GM12874 (cell line): ENCODE measurements around the gene PEAR1.

ENCODE experiments used
- TF ChIP-seq, protein P1 (sequence below): IDR thresholded peaks from 2 replicates; pipeline ENCODE4 v1.5.1; 2011; ENCODE audit warnings: low read depth, mild to moderate bottlenecking, control low read depth, low read length, moderate library complexity; ENCODE audit not compliant: insufficient read depth

PEAR1 gene

DNA sequence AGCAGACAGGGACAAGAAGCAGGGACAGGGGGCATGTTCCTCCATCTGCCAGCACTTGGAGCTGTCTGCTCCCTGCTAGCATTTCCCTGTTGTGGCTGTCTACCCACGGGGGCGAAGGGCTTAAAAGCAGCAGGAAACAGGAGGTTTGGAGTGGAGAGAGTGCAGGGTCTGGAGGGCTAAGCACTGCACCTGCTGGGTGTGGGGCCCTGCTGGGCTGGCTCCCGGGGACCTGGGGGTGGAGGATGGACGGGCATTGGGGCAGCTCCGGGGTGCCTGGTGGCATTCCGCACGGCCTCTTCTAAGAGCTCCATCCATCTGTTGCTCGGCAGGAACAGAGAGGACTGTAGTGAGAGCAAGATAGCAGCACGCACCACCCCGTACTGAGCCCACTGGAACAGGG, 48.2 kb downstream of the PEAR1 start:
- TF ChIP-seq, protein P1, sequence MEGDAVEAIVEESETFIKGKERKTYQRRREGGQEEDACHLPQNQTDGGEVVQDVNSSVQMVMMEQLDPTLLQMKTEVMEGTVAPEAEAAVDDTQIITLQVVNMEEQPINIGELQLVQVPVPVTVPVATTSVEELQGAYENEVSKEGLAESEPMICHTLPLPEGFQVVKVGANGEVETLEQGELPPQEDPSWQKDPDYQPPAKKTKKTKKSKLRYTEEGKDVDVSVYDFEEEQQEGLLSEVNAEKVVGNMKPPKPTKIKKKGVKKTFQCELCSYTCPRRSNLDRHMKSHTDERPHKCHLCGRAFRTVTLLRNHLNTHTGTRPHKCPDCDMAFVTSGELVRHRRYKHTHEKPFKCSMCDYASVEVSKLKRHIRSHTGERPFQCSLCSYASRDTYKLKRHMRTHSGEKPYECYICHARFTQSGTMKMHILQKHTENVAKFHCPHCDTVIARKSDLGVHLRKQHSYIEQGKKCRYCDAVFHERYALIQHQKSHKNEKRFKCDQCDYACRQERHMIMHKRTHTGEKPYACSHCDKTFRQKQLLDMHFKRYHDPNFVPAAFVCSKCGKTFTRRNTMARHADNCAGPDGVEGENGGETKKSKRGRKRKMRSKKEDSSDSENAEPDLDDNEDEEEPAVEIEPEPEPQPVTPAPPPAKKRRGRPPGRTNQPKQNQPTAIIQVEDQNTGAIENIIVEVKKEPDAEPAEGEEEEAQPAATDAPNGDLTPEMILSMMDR = no peak

DNA sequence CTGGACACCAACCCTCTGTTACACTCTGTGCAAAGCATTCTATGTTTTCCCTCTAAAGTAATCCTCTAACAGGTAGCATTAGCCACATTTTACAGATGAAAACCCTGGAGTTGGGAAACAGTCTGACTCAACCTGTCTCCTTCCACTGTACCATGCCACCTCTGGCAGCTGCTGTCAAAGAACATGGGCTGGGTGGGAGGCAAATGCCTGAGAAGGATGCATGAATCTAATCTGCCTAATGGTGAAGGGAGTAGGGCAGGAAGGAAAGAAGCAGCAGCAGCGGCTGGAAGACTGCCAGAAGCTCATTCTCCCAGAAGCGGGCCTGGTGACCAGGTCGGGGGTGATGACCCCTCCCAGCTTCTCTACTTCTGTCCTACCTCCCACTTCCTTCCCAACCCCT, 48.7 kb downstream of the PEAR1 start:
- TF ChIP-seq, protein P1 = no peak

DNA sequence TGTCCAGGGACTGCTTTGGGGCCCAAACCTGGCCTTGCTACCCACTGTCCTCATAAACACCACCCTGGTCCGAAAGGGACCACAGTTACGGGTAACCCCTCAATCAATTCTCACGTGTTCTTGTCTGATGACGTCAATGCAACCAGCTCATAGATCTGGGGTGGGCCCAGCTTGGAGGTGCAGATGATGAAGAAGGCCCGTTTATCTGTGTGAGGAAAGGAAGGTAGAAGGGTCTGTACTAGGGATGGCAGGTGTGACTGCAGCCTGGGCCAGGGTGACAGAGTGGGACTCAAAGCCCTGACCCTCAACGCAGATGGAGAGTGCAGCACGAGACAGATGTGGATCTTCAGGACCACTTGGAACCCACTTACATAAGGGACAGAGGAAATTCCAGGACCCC, 49.1 kb downstream of the PEAR1 start:
- TF ChIP-seq, protein P1 = no peak

DNA sequence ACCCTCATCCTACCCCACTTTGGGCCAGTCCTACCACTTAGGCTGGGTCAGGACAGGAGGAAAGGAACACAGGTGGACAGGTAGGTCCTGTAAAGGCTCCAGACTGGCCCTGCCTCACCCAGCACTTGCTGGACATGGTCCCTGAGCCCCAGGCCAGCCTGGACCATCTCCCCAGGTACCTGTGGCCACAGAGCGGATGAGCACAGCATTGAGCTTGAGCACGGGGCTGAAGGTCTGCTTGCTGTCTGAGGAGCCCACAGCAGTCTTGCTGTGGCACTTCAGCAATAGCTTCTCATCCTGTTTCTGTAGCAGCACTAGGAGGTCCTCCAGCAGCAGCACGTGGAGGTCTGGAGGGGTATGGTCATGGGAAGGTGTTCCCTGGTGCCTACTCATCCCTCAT, 50.2 kb downstream of the PEAR1 start:
- TF ChIP-seq, protein P1 = no peak

DNA sequence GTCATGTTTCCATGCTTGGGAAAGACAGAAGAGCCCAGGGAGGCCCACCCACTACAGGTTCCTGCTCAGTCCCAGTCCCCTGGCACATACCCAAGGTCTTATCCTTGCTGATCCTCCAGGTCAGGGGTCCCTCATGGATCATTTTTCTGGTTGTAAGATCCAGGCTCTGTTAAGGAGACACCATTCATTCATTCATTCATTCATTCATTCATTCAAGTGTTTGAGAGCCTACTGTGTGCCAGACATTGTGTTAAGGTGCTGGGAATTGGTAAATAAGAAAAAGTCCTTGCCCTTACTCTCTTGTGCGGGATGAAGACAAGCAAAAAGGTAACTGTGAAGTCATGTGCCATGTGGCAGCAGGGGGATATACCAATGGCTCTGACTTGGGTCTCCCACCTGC, 50.8 kb downstream of the PEAR1 start:
- TF ChIP-seq, protein P1 = no peak

DNA sequence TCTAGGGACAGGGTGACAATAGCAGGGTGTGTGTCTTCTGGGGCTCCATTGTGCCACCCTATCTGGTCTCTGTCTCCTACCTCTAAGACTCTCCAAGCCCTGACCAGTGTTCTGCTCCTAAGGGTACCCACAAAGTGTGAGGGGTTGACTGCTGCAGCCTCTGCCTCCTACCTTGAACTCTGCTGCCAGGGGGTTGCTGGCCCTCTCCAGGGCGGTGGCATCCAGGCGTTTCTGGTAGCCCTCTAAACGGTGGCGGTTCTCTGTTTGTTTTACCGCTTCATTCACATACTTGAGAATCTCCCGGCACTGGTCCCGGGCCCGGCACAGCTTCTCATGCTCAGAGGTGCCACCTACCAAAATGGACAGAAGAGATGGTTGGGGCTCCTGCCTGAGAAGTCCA, 51.3 kb downstream of the PEAR1 start:
- TF ChIP-seq, protein P1 = no peak

DNA sequence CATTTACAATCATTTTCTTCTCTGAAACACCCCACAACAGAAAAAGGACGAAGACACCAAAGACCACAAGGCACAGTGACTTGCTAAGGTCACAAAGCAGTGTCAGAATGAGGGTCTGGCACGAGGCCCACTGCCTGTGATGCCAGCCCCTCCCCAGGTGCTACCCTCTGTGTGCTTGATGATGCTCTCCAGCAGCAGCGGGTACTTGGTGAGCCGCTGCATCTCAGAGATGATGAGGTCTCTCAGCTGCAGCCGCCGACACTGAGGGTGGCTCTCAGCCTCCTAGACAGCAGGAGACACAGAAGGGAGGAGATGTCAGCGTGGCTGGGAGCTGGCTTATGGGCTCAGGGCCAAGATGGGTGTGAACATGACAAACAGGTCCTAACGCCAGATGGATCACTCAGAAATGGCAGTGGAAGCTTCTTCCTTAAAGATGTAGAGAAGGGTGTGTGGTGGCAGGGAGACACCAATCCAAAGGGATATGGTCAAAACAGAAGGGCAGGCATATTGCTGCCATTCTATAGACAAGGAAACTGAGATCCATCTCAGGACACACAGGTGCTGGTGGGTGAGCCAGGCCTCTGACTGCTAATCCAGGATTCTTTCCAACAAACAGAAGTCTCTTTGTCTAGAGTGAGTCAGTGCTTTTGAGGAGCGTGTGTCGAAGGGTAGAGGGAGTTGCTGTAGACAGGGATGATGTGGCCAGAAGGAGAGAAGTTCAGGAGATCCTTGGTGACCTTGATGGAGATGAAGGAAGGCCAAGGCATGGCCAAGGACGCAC, 52.6 kb downstream of the PEAR1 start:
- TF ChIP-seq, protein P1 = no peak
